Measurements from ENCODE around the gene ZNF473. TPM values are rescaled to one million over a fixed set of nuclear protein-coding genes. Genes with fewer than 3 reads are reported as not detected.
A peak's percentile ranks its signal among the peaks of the same experiment; 100 is the strongest.

Gene ZNF473
- total RNA-seq, 2 donors from 2014 or later = 16.7 to 26.0 TPM

DNA sequence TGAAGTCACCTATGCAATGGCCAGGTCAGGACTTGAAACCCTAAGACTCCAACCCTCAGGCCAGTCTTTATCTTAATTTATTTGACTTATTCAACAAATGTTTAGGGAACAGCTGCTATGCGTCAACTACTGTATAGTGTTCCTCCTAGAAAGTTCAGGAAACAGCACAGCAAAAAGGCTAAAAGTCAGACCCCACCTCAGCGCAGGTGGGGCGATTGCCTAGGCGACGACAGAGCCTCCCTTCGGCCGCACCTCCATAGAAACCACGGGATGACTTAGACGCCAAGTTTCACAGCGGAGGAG, 1.1 kb upstream of the ZNF473 start:
- DNase-seq (ENCODE audit: low spot score) = no peak
- peak overlapping the region; percentile 85 to 91 for H3K4me3 ChIP-seq
- H3K27ac ChIP-seq = peak overlapping the region; percentile 88 to 89
- H3K27me3 ChIP-seq (replicated peaks; ENCODE audit: insufficient read depth) = no peaks in the 10 kb centered on the region
- TF ChIP-seq CTCF (IDR thresholded peaks at IDR 0.05) = no peak
- no peak for TF ChIP-seq POLR2AphosphoS5 (IDR thresholded peaks at IDR 0.05)
- peaks cover 15% of the 10 kb centered on the region for H3K4me1 ChIP-seq (replicated peaks)
- no peaks in the 10 kb centered on the region for H3K36me3 ChIP-seq
- WGBS = under 1% methylated on average over 10 of the region's 10 CpGs
- intact Hi-C loops (cut with DNase I) = loop anchor here (10.0 kb wide), 2 partner anchors 90 to 350 kb away; partner anchors contain the start of gene NR1H2
- no peaks in the 10 kb centered on the region for H3K9me3 ChIP-seq

- H3K27ac ChIP-seq = peak within 1 kb of the TSS; percentile 88 to 89
- no peaks in the 10 kb centered on the region for H3K9me3 ChIP-seq
- peak; percentile 99 for DNase-seq (ENCODE audit: low spot score)
- H3K4me3 ChIP-seq = peak within 1 kb of the TSS; percentile 85 to 91
- WGBS = under 1% methylated on average over 45 of the region's 59 CpGs
- H3K36me3 ChIP-seq = no peaks in the 10 kb centered on the region
- peaks cover 15% of the 10 kb centered on the region for H3K4me1 ChIP-seq (replicated peaks)
- TF ChIP-seq POLR2AphosphoS5 (IDR thresholded peaks at IDR 0.05) (peak; percentile 90), POLR2A (IDR thresholded peaks at IDR 0.05) (peak; percentile 71), CTCF (IDR thresholded peaks at IDR 0.05) (peak in 2 of 4 experiments; percentile 31 to 36)
- intact Hi-C loops (cut with DNase I) = loop anchor here (10.0 kb wide), 2 partner anchors 90 to 350 kb away; partner anchors contain the start of gene NR1H2
- no peaks in the 10 kb centered on the region for H3K27me3 ChIP-seq (replicated peaks; ENCODE audit: insufficient read depth)
Measured at GRCh38 chr19:50025022-50025793, 597 bp upstream of the ZNF473 start, which contains the start of gene VRK3. Gene VRK3, minus strand, starts transcription at chr19:50025372. Its CDS starts 9,210 bp downstream, at chr19:50016162.

- Histone ChIP-seq H3K27me3 (replicated peaks; ENCODE audit: insufficient read depth) (no peaks in the 10 kb centered on the region), H3K36me3 (peaks cover 0 to 7% of the 10 kb centered on the region in 2 donors), H3K4me1 (replicated peaks) (peaks cover 15% of the 10 kb centered on the region), H3K9me3 (no peaks in the 10 kb centered on the region), H3K27ac (no peak overlapping the region), H3K4me3 (peak overlapping the region in 1 of 2 donors; percentile 91)
- no peak for DNase-seq (ENCODE audit: low spot score)
- intact Hi-C loops (cut with DNase I) = loop anchor here (10.0 kb wide), 2 partner anchors 92 to 348 kb away; partner anchors contain the start of gene NR1H2
- TF ChIP-seq POLR2AphosphoS5 (IDR thresholded peaks at IDR 0.05) (no peak), POLR2A (IDR thresholded peaks at IDR 0.05) (no peak), CTCF (IDR thresholded peaks at IDR 0.05) (no peak)
- 87% methylated on average over 7 of the region's 7 CpGs for WGBS
Measured at GRCh38 chr19:50026550-50026906, 723 bp downstream of the ZNF473 start.

DNA sequence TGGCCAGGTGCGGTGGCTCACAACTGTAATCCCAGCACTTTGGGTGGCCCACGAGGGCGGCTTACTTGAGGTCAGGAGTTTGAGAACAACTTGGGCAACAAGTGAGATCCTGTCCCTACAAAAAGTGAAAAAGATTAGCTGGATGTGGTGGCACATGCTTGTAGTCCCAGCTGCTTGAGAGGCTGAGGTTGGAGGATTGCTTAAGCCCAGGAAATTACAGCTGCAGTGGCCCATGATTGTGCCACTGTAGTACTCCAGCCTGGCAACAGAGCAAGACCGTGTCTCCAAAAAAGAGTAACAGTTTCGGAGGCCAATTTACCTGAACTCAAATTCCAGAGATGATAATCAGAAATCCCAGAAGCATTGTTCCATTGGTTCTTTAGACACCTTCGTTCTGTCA, 4.4 kb downstream of the ZNF473 start:
- DNase-seq (ENCODE audit: low spot score) = no peak
- no peaks in the 10 kb centered on the region for H3K9me3 ChIP-seq
- intact Hi-C loops (cut with DNase I) = loop anchor here (10.0 kb wide), 1 partner anchor 105 kb away; no protein-coding TSS in a partner anchor
- 89% methylated on average over 6 of the region's 6 CpGs for WGBS
- TF ChIP-seq POLR2A (IDR thresholded peaks at IDR 0.05) (no peak), CTCF (IDR thresholded peaks at IDR 0.05) (no peak), POLR2AphosphoS5 (IDR thresholded peaks at IDR 0.05) (no peak)
- no peak overlapping the region for H3K27ac ChIP-seq
- peaks cover 0 to 14% of the 10 kb centered on the region in 2 donors for H3K36me3 ChIP-seq
- peaks cover 7% of the 10 kb centered on the region for H3K4me1 ChIP-seq (replicated peaks)
- H3K4me3 ChIP-seq = no peak overlapping the region
- no peaks in the 10 kb centered on the region for H3K27me3 ChIP-seq (replicated peaks; ENCODE audit: insufficient read depth)

GRCh38 chr19:50030937-50031336, 5.1 kb downstream of the ZNF473 start:
- no peak overlapping the region for H3K4me3 ChIP-seq
- peaks cover 0 to 14% of the 10 kb centered on the region in 2 donors for H3K36me3 ChIP-seq
- H3K27me3 ChIP-seq (replicated peaks; ENCODE audit: insufficient read depth) = no peaks in the 10 kb centered on the region
- peaks cover 7% of the 10 kb centered on the region for H3K4me1 ChIP-seq (replicated peaks)
- intact Hi-C loops (cut with DNase I) = loop anchor here (10.0 kb wide), 1 partner anchor 104 kb away; no protein-coding TSS in a partner anchor
- no peak for DNase-seq (ENCODE audit: low spot score)
- H3K9me3 ChIP-seq = no peaks in the 10 kb centered on the region
- H3K27ac ChIP-seq = no peak overlapping the region
- TF ChIP-seq POLR2A (IDR thresholded peaks at IDR 0.05) (no peak), POLR2AphosphoS5 (IDR thresholded peaks at IDR 0.05) (no peak), CTCF (IDR thresholded peaks at IDR 0.05) (no peak)
- WGBS = 84% methylated on average over 11 of the region's 11 CpGs

All from prostate gland (tissue), 2 donors.